SK-N-SH treated with all-trans-retinoic acid at 6 μM for 48 hours (cell line): ENCODE data around the gene FKBP2.

Experiments used
- ARNTL ChIP-seq: fragments of 450-650 bp; formaldehyde crosslinking; IDR thresholded peaks from 2 replicates; pipeline ENCODE4 v1.5.0; 2020; ENCODE audit warnings: low read depth, mild to moderate bottlenecking, moderate library complexity, borderline replicate concordance
- CREB5 ChIP-seq: fragments of 250-450 bp; sonication (Bioruptor Pico); IDR thresholded peaks from 2 replicates; pipeline ENCODE4 v1.5.1; 2020; ENCODE audit warnings: low read depth, mild to moderate bottlenecking, moderate library complexity
- CSDC2 ChIP-seq: fragments of 250-450 bp; sonication (Bioruptor Pico); IDR thresholded peaks from 2 replicates; pipeline ENCODE4 v1.5.0; 2020; ENCODE audit warnings: mild to moderate bottlenecking, moderate library complexity
- CSRNP3 ChIP-seq: fragments of 250-450 bp; sonication (Bioruptor Pico); IDR thresholded peaks from 2 replicates; pipeline ENCODE4 v1.5.1; 2021; ENCODE audit warnings: mild to moderate bottlenecking, moderate library complexity
- ESRRG ChIP-seq: fragments of 250-450 bp; sonication (Bioruptor Pico); IDR thresholded peaks from 2 replicates; pipeline ENCODE4 v1.6.1; 2021; ENCODE audit warnings: mild to moderate bottlenecking
- RARB ChIP-seq: fragments of 250-450 bp; sonication (Bioruptor Pico); IDR thresholded peaks from 2 replicates; pipeline ENCODE4 v1.8.0; 2021; ENCODE audit warnings: mild to moderate bottlenecking, moderate library complexity
- TCF4 ChIP-seq: fragments of 250-450 bp; sonication (Bioruptor Pico); IDR thresholded peaks from 2 replicates; pipeline ENCODE4 v1.8.0; 2021; ENCODE audit warnings: mild to moderate bottlenecking, moderate library complexity, borderline replicate concordance
- ZFP3 ChIP-seq: fragments of 250-450 bp; sonication (Bioruptor Pico); IDR thresholded peaks from 2 replicates; pipeline ENCODE4 v1.5.0; 2020; ENCODE audit warnings: mild to moderate bottlenecking, moderate library complexity
- ZFP30 ChIP-seq: fragments of 450-650 bp; formaldehyde crosslinking; IDR thresholded peaks from 2 replicates; pipeline ENCODE4 v1.5.0; 2022; ENCODE audit warnings: mild to moderate bottlenecking, moderate library complexity
- ZNF565 ChIP-seq: fragments of 450-650 bp; formaldehyde crosslinking; conservative IDR thresholded peaks from 2 replicates; pipeline ENCODE4 v1.5.0; 2020; ENCODE audit warnings: low read depth, mild to moderate bottlenecking, moderate library complexity
- ZNF70 ChIP-seq: fragments of 450-650 bp; formaldehyde crosslinking; IDR thresholded peaks from 2 replicates; pipeline ENCODE4 v1.5.0; 2020; ENCODE audit warnings: mild to moderate bottlenecking, moderate library complexity

GRCh38 chr11:64247729-64248531, 7.0 kb downstream of the FKBP2 start:
- TF ChIP-seq ARNTL (CRISPR knock-in tag) (no peak), ZFP30 (CRISPR knock-in tag) (no peak), ZFP3 (CRISPR knock-in tag) (no peak), ESRRG (CRISPR knock-in tag) (no peak), ZNF70 (CRISPR knock-in tag) (no peak), CSDC2 (no peak), ZNF565 (CRISPR knock-in tag) (no peak), RARB (CRISPR knock-in tag) (no peak), TCF4 (no peak), CSRNP3 (CRISPR knock-in tag) (no peak), CREB5 (CRISPR knock-in tag) (no peak)
